Ureter (tissue), 1 donor: ENCODE data around the gene RNF41. TPM values are rescaled to one million over a fixed set of nuclear protein-coding genes. Genes with fewer than 3 reads are reported as not detected.
"Not testable (repeated sequence)": the region's sequence is repeated elsewhere in the genome, so short reads cannot be mapped to it uniquely, and the experiment has no call there.

Source experiments
- DNase-seq: peaks from one replicate; pipeline ENCODE4 v3.0.0-alpha.2; 2020; ENCODE audit warnings: low spot score
- total RNA-seq: library from RNA; stranded (reverse); gene quantifications from one replicate; pipeline ENCODE4 v1.2.4, GENCODE V29; 2023
- donor health status: DM: yes; HTN: yes; CAD: no.

Gene RNF41
- 48.8 TPM for total RNA-seq

- DNase-seq, result peak; percentile 98
Measured at GRCh38 chr12:56221757-56222530, at the start of gene RNF41. Gene RNF41 (minus strand): TSS chr12:56221922. CDS start chr12:56214047, 7,875 bp downstream.

GRCh38 chr12:56271031-56271430 lies 49.3 kb upstream of the RNF41 start:
- DNase-seq, result no peak

- DNase-seq, result no peak
Measured at GRCh38 chr12:56267443-56268071, 45.8 kb upstream of the RNF41 start.

- DNase-seq, result peak; percentile 91
Measured at GRCh38 chr12:56266693-56267442, 45.1 kb upstream of the RNF41 start, which contains the start of gene COQ10A. Gene COQ10A (plus strand): TSS chr12:56266942. CDS start chr12:56267119, 177 bp downstream.

GRCh38 chr12:56266068-56266692 lies 44.5 kb upstream of the RNF41 start:
- DNase-seq, result not testable (repeated sequence)

GRCh38 chr12:56262955-56263354 lies 41.2 kb upstream of the RNF41 start:
- not testable (repeated sequence) for DNase-seq

- no peak for DNase-seq
Measured at GRCh38 chr12:56261503-56262232, 39.9 kb upstream of the RNF41 start.

GRCh38 chr12:56260921-56261320 lies 39.2 kb upstream of the RNF41 start:
- no peak for DNase-seq

GRCh38 chr12:56260380-56260779 lies 38.7 kb upstream of the RNF41 start:
- no peak for DNase-seq

- no peak for DNase-seq
Measured at GRCh38 chr12:56258820-56259183, 37.1 kb upstream of the RNF41 start.

- peak; percentile 68 for DNase-seq
Measured at GRCh38 chr12:56258068-56258819, 36.5 kb upstream of the RNF41 start, which contains the start of gene ANKRD52. Gene ANKRD52 (minus strand): TSS chr12:56258384. CDS start chr12:56258269, 115 bp downstream.

- DNase-seq, result no peak
Measured at GRCh38 chr12:56257491-56258067, 35.9 kb upstream of the RNF41 start.

- no peak for DNase-seq
Measured at GRCh38 chr12:56257071-56257470, 35.3 kb upstream of the RNF41 start.

- no peak for DNase-seq
Measured at GRCh38 chr12:56256326-56256960, 34.7 kb upstream of the RNF41 start.

GRCh38 chr12:56255671-56256070 lies 33.9 kb upstream of the RNF41 start:
- no peak for DNase-seq

GRCh38 chr12:56253091-56253490 lies 31.4 kb upstream of the RNF41 start:
- DNase-seq, result no peak

GRCh38 chr12:56252649-56253048 lies 30.9 kb upstream of the RNF41 start:
- no peak for DNase-seq

GRCh38 chr12:56248711-56249110 lies 27.0 kb upstream of the RNF41 start:
- DNase-seq, result no peak

- no peak for DNase-seq
Measured at GRCh38 chr12:56247923-56248322, 26.2 kb upstream of the RNF41 start.

- no peak for DNase-seq
Measured at GRCh38 chr12:56244494-56244893, 22.8 kb upstream of the RNF41 start.
